ENCODE measurements around the gene TBPL1.

- TF ChIP-seq, protein P1, sequence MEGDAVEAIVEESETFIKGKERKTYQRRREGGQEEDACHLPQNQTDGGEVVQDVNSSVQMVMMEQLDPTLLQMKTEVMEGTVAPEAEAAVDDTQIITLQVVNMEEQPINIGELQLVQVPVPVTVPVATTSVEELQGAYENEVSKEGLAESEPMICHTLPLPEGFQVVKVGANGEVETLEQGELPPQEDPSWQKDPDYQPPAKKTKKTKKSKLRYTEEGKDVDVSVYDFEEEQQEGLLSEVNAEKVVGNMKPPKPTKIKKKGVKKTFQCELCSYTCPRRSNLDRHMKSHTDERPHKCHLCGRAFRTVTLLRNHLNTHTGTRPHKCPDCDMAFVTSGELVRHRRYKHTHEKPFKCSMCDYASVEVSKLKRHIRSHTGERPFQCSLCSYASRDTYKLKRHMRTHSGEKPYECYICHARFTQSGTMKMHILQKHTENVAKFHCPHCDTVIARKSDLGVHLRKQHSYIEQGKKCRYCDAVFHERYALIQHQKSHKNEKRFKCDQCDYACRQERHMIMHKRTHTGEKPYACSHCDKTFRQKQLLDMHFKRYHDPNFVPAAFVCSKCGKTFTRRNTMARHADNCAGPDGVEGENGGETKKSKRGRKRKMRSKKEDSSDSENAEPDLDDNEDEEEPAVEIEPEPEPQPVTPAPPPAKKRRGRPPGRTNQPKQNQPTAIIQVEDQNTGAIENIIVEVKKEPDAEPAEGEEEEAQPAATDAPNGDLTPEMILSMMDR (IDR thresholded peaks at IDR 0.05) = no peak
- TF ChIP-seq EP300 (IDR thresholded peaks at IDR 0.05) (no peak), POLR2AphosphoS5 (IDR thresholded peaks at IDR 0.05) (no peak), POLR2A (IDR thresholded peaks at IDR 0.05) (no peak)
These were observed 75.4 kb downstream of the TBPL1 start for GRCh38 chr6:134028438-134028837.

Data from sigmoid colon (tissue), 4 donors.